SK-N-SH (cell line): ENCODE results near the gene ANO2. TPM values are rescaled to one million over a fixed set of nuclear protein-coding genes. Genes with fewer than 3 reads are reported as not detected.

Experiments used
- CTCF ChIA-PET: fragments of 300-600, 350-600 bp; formaldehyde crosslinking; extraction: SDS; loops from one replicate; lab custom pipeline; 2021; lab: Yijun Ruan, JAX
- POLR2A ChIA-PET: fragments of 350-600 bp; sonication (Branson Sonifier 250); formaldehyde crosslinking; extraction: SDS; loops from one replicate; lab custom pipeline; 2020; ENCODE audit warnings: antibody characterized with exemption, inconsistent platforms; lab: Yijun Ruan, JAX
- DNase-seq: peaks from one replicate; pipeline ENCODE4 v3.0.0; 2012
- H2AFZ ChIP-seq: fragments of 200-600 bp; sonication (generic); 2 replicates; pipeline ENCODE4 v1.8.1; 2016; ENCODE audit warnings: antibody characterized with exemption, mild to moderate bottlenecking, low read depth
- H3F3A ChIP-seq: fragments of 200-600 bp; sonication (generic); replicated peaks from 2 replicates; pipeline ENCODE3; 2016; ENCODE audit warnings: antibody characterized with exemption, mild to moderate bottlenecking; ENCODE audit not compliant: insufficient read depth
- H3K27ac ChIP-seq, 2 experiments: fragments of 200-500 bp in 1 of 2; fragments of 200-600 bp in 1 of 2; sonication (Bioruptor generic) in 1 of 2; sonication (generic), shearing (Covaris generic) in 1 of 2; 2 replicates each; pipeline versions ENCODE4 v1.5.1 to v1.6.1; 2014 to 2016; ENCODE audit warnings: low read depth in 2 of 2, inconsistent platforms in 1 of 2, low read length in 1 of 2, mild to moderate bottlenecking in 1 of 2, mixed read lengths in 1 of 2
- H3K27me3 ChIP-seq: fragments of 200-600 bp; sonication (generic), shearing (Covaris generic); 2 replicates; pipeline ENCODE4 v1.6.1; 2016; ENCODE audit warnings: mixed run types; ENCODE audit not compliant: insufficient read depth
- H3K36me3 ChIP-seq, 2 experiments: fragments of 200-500 bp in 1 of 2; fragments of 200-600 bp in 1 of 2; sonication (Bioruptor generic) in 1 of 2; sonication (generic) in 1 of 2; replicated peaks in 1 of 2; 2 replicates each; pipeline versions ENCODE3 to v1.5.1; 2014 to 2016; ENCODE audit warnings: low read length in 1 of 2, mild to moderate bottlenecking in 1 of 2; ENCODE audit not compliant: insufficient read depth in 2 of 2, control insufficient read depth in 1 of 2
- H3K4me1 ChIP-seq, 2 experiments: fragments of 200-500 bp in 1 of 2; fragments of 200-600 bp in 1 of 2; sonication (Bioruptor generic) in 1 of 2; sonication (generic), shearing (Covaris generic) in 1 of 2; 2 replicates each; pipeline versions ENCODE4 v1.5.1 to v1.6.1; 2014 to 2016; ENCODE audit warnings: low read depth in 1 of 2, low read length in 1 of 2, mixed run types in 1 of 2; ENCODE audit not compliant: insufficient read depth in 2 of 2, control insufficient read depth in 1 of 2
- H3K4me2 ChIP-seq: fragments of 200-600 bp; sonication (generic), shearing (Covaris generic); 2 replicates; pipeline ENCODE4 v1.6.1; 2017; ENCODE audit warnings: mixed run types
- H3K4me3 ChIP-seq, 2 experiments: fragments of 200-500 bp in 1 of 2; fragments of 200-600 bp in 1 of 2; sonication (Bioruptor generic) in 1 of 2; sonication (generic), shearing (Covaris generic) in 1 of 2; 2 replicates each; pipeline versions ENCODE4 v1.5.1 to v1.8.1; 2014 to 2016; ENCODE audit warnings: low read depth in 2 of 2, inconsistent platforms in 1 of 2, low read length in 1 of 2, mild to moderate bottlenecking in 1 of 2, mixed read lengths in 1 of 2, moderate library complexity in 1 of 2
- H3K79me2 ChIP-seq: fragments of 200-600 bp; sonication (generic); 2 replicates; pipeline ENCODE4 v1.8.1; 2017; ENCODE audit warnings: mild to moderate bottlenecking; ENCODE audit not compliant: insufficient read depth
- H3K9ac ChIP-seq: fragments of 200-600 bp; sonication (generic); 2 replicates; pipeline ENCODE4 v1.6.1; 2017; ENCODE audit warnings: mixed run types
- H3K9me2 ChIP-seq: fragments of 200-600 bp; sonication (generic); 2 replicates; pipeline ENCODE4 v1.6.1; 2017; ENCODE audit warnings: mixed run types
- H3K9me3 ChIP-seq: fragments of 200-600 bp; sonication (generic); 2 replicates; pipeline ENCODE4 v1.6.1; 2017; ENCODE audit warnings: mixed run types, mild to moderate bottlenecking, moderate library complexity
- H4K20me1 ChIP-seq: fragments of 200-600 bp; sonication (generic); 2 replicates; pipeline ENCODE4 v1.6.1; 2017; ENCODE audit warnings: mild to moderate bottlenecking, mixed run types; ENCODE audit not compliant: insufficient read depth
- FOSL2 ChIP-seq: IDR thresholded peaks from 2 replicates; pipeline ENCODE4 v1.4.0; 2012; ENCODE audit warnings: low read depth, mild to moderate bottlenecking, moderate library complexity, borderline replicate concordance
- FOXM1 ChIP-seq: IDR thresholded peaks from 2 replicates; pipeline ENCODE4 v1.4.0; 2012; ENCODE audit warnings: low read depth, mild to moderate bottlenecking
- GABPA ChIP-seq: IDR thresholded peaks from 2 replicates; pipeline ENCODE4 v1.4.0; 2012; ENCODE audit warnings: low read depth, mild to moderate bottlenecking
- RAD21 ChIP-seq: IDR thresholded peaks from 2 replicates; pipeline ENCODE4 v1.6.1; 2012; ENCODE audit warnings: mild to moderate bottlenecking, low read length
- SIN3A ChIP-seq: IDR thresholded peaks from 2 replicates; pipeline ENCODE4 v1.6.1; 2012; ENCODE audit warnings: low read depth, mild to moderate bottlenecking, low read length, moderate library complexity, borderline replicate concordance
- TCF12 ChIP-seq: IDR thresholded peaks from 2 replicates; pipeline ENCODE4 v1.4.0; 2012
- USF2 ChIP-seq: fragments of 150-350 bp; IDR thresholded peaks from 2 replicates; pipeline ENCODE4 v1.6.1; 2017; ENCODE audit warnings: antibody characterized with exemption, low read length, low read depth, borderline replicate concordance
- YY1 ChIP-seq: IDR thresholded peaks from 2 replicates; pipeline ENCODE4 v1.4.0; 2012; ENCODE audit warnings: low read depth, mild to moderate bottlenecking
- WGBS: methylation state at CpG from one replicate; pipeline ENCODE4 v1.1.6; 2017; ENCODE audit warnings: low lambda C conversion rate; 5-methylcytosine and 5-hydroxymethylcytosine counted together
- polyA plus RNA-seq, 3 experiments: library from polyadenylated mRNA; depleted of rRNA; stranded (reverse); fragments of >200 nt; gene quantifications; 2 replicates each; pipeline ENCODE4 v1.2.3, GENCODE V29; 2012
- TF ChIP-seq, protein P1 (sequence below): fragments of 150-350 bp; IDR thresholded peaks from 2 replicates; pipeline ENCODE4 v1.6.1; 2016; ENCODE audit warnings: mild to moderate bottlenecking, low read depth, low read length
- TF ChIP-seq, protein P2 (sequence below): IDR thresholded peaks from 2 replicates; pipeline ENCODE4 v1.4.0; 2012; ENCODE audit warnings: low read depth

The ANO2 gene
- polyA plus RNA-seq, 1 of the 3 experiments (the other 2 are of a cell fraction) = not detected

DNA sequence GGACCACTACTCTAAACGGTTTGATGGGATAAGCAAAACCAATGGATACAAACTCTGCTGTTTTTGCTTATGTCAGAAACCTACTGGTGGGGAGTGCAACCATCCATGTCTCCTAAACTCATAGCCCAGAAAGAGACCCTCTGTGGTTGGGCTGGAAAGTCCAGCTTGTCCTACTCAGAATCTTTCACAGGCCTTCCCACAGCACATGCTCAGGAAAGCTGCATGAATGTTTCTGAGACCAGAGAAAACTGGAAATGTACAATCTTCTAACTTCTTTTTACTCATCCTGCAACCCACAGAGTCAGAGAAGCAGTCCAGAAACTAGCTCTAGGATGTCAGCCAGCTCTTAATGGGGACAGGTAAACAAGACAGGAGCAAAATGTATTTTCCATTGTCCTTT lies 73.3 kb downstream of the ANO2 start:
- Histone ChIP-seq H3K4me1 (no peaks in the 10 kb centered on the region), H3K79me2 (no peaks in the 10 kb centered on the region), H3K27ac (no peak overlapping the region), H3K4me3 (no peak overlapping the region), H3F3A (no peaks in the 10 kb centered on the region), H4K20me1 (no peaks in the 10 kb centered on the region), H3K36me3 (no peaks in the 10 kb centered on the region), H3K9me2 (no peaks in the 10 kb centered on the region), H3K9me3 (no peaks in the 10 kb centered on the region), H3K9ac (no peak overlapping the region), H2AFZ (no peak overlapping the region), H3K27me3 (peaks cover 5% of the 10 kb centered on the region; the same call in 1 of the 2 replicates), H3K4me2 (no peak overlapping the region)
- WGBS = 0% methylated on average over 1 of the region's 1 CpG
- DNase-seq = no peak
- TF ChIP-seq FOXM1 (no peak), RAD21 (no peak), GABPA (no peak), FOSL2 (no peak), SIN3A (no peak), TCF12 (no peak)
- ChIA-PET CTCF (interaction anchor here (0.9 kb wide), 1 partner anchor 126 kb away, joined by 3 read pairs; no protein-coding TSS in a partner anchor), POLR2A (no interaction called here)

GRCh38 chr12:5870183-5870582 lies 74.9 kb downstream of the ANO2 start:
- Histone ChIP-seq H3K4me3 (no peak overlapping the region), H2AFZ (no peak overlapping the region), H3K27ac (no peak overlapping the region), H3K79me2 (no peaks in the 10 kb centered on the region), H3K36me3 (no peaks in the 10 kb centered on the region), H3K9me3 (no peaks in the 10 kb centered on the region), H3F3A (no peaks in the 10 kb centered on the region), H3K4me1 (no peaks in the 10 kb centered on the region), H3K9me2 (no peaks in the 10 kb centered on the region), H3K9ac (no peak overlapping the region), H3K27me3 (peaks cover 5% of the 10 kb centered on the region; the same call in 1 of the 2 replicates), H4K20me1 (no peaks in the 10 kb centered on the region), H3K4me2 (no peak overlapping the region)
- ChIA-PET CTCF (no interaction called here), POLR2A (no interaction called here)
- no peak for DNase-seq
- no peak for TF ChIP-seq YY1
- TF ChIP-seq, protein P1, sequence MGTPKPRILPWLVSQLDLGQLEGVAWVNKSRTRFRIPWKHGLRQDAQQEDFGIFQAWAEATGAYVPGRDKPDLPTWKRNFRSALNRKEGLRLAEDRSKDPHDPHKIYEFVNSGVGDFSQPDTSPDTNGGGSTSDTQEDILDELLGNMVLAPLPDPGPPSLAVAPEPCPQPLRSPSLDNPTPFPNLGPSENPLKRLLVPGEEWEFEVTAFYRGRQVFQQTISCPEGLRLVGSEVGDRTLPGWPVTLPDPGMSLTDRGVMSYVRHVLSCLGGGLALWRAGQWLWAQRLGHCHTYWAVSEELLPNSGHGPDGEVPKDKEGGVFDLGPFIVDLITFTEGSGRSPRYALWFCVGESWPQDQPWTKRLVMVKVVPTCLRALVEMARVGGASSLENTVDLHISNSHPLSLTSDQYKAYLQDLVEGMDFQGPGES = no peak
- TF ChIP-seq TCF12 = no peak
- TF ChIP-seq SIN3A = no peak
- no peak for TF ChIP-seq USF2
- TF ChIP-seq, protein P2, sequence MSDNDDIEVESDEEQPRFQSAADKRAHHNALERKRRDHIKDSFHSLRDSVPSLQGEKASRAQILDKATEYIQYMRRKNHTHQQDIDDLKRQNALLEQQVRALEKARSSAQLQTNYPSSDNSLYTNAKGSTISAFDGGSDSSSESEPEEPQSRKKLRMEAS = no peak
- WGBS = 0% methylated on average over 3 of the region's 3 CpGs
